DOHH2 (cell line): Measurements from ENCODE around the gene USH1G.

ENCODE experiments used
- H3F3A ChIP-seq: fragments of 200-600 bp; sonication (generic), shearing (Covaris generic); 2 replicates; pipeline ENCODE4 v1.6.0; 2016; ENCODE audit warnings: antibody characterized with exemption, mild to moderate bottlenecking; ENCODE audit not compliant: control insufficient read depth, insufficient read depth
- H3K27ac ChIP-seq: fragments of 200-600 bp; sonication (generic); 2 replicates; pipeline ENCODE4 v1.5.1; 2014; ENCODE audit warnings: low read depth, mild to moderate bottlenecking, low read length, moderate library complexity
- H3K27me3 ChIP-seq: fragments of 200-600 bp; sonication (generic); 2 replicates; pipeline ENCODE4 v1.6.1; 2014; ENCODE audit warnings: mild to moderate bottlenecking, low read length, mixed read lengths; ENCODE audit not compliant: control insufficient read depth
- H3K36me3 ChIP-seq: fragments of 200-600 bp; sonication (generic); 2 replicates; pipeline ENCODE4 v1.6.1; 2014; ENCODE audit warnings: mild to moderate bottlenecking, low read length, moderate library complexity, mixed read lengths; ENCODE audit not compliant: control insufficient read depth
- H3K4me1 ChIP-seq: fragments of 200-600 bp; sonication (generic); 2 replicates; pipeline ENCODE4 v1.6.1; 2014; ENCODE audit warnings: mild to moderate bottlenecking, low read length, mixed read lengths; ENCODE audit not compliant: control insufficient read depth
- H3K4me2 ChIP-seq: fragments of 200-600 bp; sonication (generic); 2 replicates; pipeline ENCODE4 v1.6.0; 2014; ENCODE audit warnings: mild to moderate bottlenecking, low read length, moderate library complexity
- H3K4me3 ChIP-seq: fragments of 200-600 bp; sonication (generic); 2 replicates; pipeline ENCODE4 v1.5.1; 2014; ENCODE audit warnings: mild to moderate bottlenecking, low read length, mixed read lengths
- H3K79me2 ChIP-seq: fragments of 200-600 bp; sonication (generic); 2 replicates; pipeline ENCODE4 v1.6.1; 2014; ENCODE audit warnings: mild to moderate bottlenecking, low read length, mixed read lengths; ENCODE audit not compliant: control insufficient read depth
- H3K9me2 ChIP-seq: fragments of 200-600 bp; sonication (generic); replicated peaks from 2 replicates; pipeline ENCODE4 v1.6.1; 2014; ENCODE audit warnings: mild to moderate bottlenecking, low read length, mixed read lengths; ENCODE audit not compliant: control insufficient read depth
- H3K9me3 ChIP-seq: fragments of 200-600 bp; sonication (generic); 2 replicates; pipeline ENCODE4 v1.6.1; 2014; ENCODE audit warnings: antibody characterized with exemption, low read length, mixed read lengths; ENCODE audit not compliant: control insufficient read depth, insufficient read depth
- H4K20me1 ChIP-seq: fragments of 200-600 bp; sonication (generic); 2 replicates; pipeline ENCODE4 v1.6.0; 2014; ENCODE audit warnings: low read depth, mild to moderate bottlenecking, antibody characterized with exemption, low read length, moderate library complexity; ENCODE audit not compliant: control insufficient read depth, insufficient read depth
- CTCF ChIP-seq: fragments of 200-600 bp; sonication (generic); IDR thresholded peaks from one replicate; pipeline ENCODE4 v1.5.1; 2014; ENCODE audit warnings: antibody characterized with exemption, mild to moderate bottlenecking, low read depth, low read length; ENCODE audit not compliant: poor library complexity, severe bottlenecking
- EZH2phosphoT487 ChIP-seq: fragments of 200-600 bp; sonication (generic); IDR thresholded peaks from 2 replicates; pipeline ENCODE4 v1.6.1; 2017; ENCODE audit warnings: borderline replicate concordance, mild to moderate bottlenecking, antibody characterized with exemption, low read length, moderate library complexity, mixed read lengths

The USH1G gene

GRCh38 chr17:74937064-74938051 lies 14.3 kb upstream of the USH1G start:
- Histone ChIP-seq H4K20me1 (no peaks in the 10 kb centered on the region; the same call in 1 of the 2 replicates), H3K36me3 (no peaks in the 10 kb centered on the region), H3K9me3 (no peaks in the 10 kb centered on the region), H3K9me2 (no peaks in the 10 kb centered on the region), H3F3A (no peaks in the 10 kb centered on the region), H3K4me3 (no peak overlapping the region), H3K4me1 (no peaks in the 10 kb centered on the region), H3K27ac (no peak overlapping the region), H3K27me3 (peaks cover 33% of the 10 kb centered on the region), H3K4me2 (no peak overlapping the region), H3K79me2 (no peaks in the 10 kb centered on the region)
- TF ChIP-seq EZH2phosphoT487 (no peak), CTCF (no peak)

DNA sequence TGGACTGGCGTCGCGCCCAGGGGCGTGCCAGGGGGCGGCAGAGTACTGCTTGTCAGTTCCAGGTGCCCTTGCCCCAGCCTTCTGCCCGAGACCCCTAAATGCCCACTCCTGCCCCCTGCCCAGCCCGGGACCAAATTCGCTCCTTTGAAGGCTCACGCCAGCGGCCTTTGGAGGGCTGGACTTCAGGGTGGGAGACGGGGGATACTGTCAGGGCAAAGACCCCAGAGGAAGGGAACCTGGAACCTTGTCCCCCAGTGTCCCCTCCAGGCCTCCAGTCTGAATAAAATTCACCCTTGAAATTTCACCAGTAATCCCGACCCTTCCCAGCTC lies 13.4 kb upstream of the USH1G start:
- Histone ChIP-seq H4K20me1 (no peaks in the 10 kb centered on the region; the same call in 1 of the 2 replicates), H3F3A (no peaks in the 10 kb centered on the region), H3K79me2 (no peaks in the 10 kb centered on the region), H3K9me3 (no peaks in the 10 kb centered on the region), H3K36me3 (no peaks in the 10 kb centered on the region), H3K4me1 (no peaks in the 10 kb centered on the region), H3K27me3 (peaks cover 33% of the 10 kb centered on the region), H3K4me2 (no peak overlapping the region), H3K9me2 (no peaks in the 10 kb centered on the region), H3K4me3 (no peak overlapping the region), H3K27ac (no peak overlapping the region)
- TF ChIP-seq EZH2phosphoT487 (no peak), CTCF (no peak)

DNA sequence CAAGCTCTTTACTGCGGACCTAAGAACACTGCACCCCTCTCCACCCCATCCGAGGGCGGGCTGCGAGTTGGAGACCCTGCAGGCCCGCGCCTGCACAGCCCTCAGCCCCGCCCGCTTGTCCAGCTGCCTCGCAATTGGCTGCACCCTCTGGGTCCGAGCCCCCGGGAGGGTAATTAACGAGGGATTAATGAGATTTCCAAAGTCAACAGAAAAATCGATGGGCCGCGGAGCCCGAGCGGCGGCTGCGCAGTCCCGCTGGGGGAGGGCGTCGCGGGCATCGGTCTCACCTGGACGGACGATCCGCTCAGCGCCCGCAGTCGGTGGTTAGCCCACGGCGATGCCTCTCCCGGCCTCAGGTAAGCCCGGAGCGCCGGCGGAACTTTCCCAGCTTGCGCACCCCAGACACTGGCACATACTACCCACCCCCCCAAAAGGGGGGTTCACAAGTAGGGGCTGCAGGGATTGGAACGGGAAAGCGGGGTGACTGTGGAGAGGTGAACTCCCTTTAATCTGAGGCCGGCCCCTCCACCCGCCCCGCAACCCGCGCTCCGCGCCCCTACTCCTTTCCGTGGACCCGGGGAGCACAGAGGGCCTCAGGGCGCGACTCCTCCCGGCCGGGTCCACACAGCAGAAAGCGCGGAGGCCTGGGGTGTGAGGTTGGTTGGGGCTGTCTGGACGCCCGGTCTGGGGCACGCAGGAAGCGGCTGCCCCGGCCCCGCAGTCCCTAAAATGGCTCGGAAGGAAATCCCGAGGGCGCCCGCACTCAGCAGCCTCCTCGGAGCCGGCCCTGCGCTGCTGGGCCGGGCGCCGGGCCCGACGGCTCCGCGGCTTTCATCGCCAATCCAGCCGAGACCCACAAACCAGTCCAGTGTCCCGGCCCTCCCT lies 12.8 kb upstream of the USH1G start, which contains the start of gene OTOP3:
OTOP3 (plus strand) TSS at position 314 of the 885 bp plus-strand sequence; CDS start at position 338, 24 bp downstream.
- H3K4me3 ChIP-seq: no peak within 1 kb of the TSS
- no peaks in the 10 kb centered on the region for H3K9me2 ChIP-seq
- H3K36me3 ChIP-seq: no peaks in the 10 kb centered on the region
- no peak within 1 kb of the TSS for H3K4me2 ChIP-seq
- TF ChIP-seq CTCF: no peak
- peak; percentile 17; the same call in 1 of the 2 replicates for TF ChIP-seq EZH2phosphoT487
- H3K27me3 ChIP-seq: peaks cover 33% of the 10 kb centered on the region
- no peaks in the 10 kb centered on the region for H3F3A ChIP-seq
- no peaks in the 10 kb centered on the region for H3K4me1 ChIP-seq
- H3K27ac ChIP-seq: no peak within 1 kb of the TSS
- H3K9me3 ChIP-seq: no peaks in the 10 kb centered on the region
- H3K79me2 ChIP-seq: no peaks in the 10 kb centered on the region
- H4K20me1 ChIP-seq: no peaks in the 10 kb centered on the region; the same call in 1 of the 2 replicates
